ENCODE measurements around the gene ARHGAP24. TPM values are rescaled to one million over a fixed set of nuclear protein-coding genes. Genes with fewer than 3 reads are reported as not detected.
A peak's percentile ranks its signal among the peaks of the same experiment; 100 is the strongest.

ARHGAP24 gene
- 10 to 100 TPM; 17.8 to 65.2 (median 27.2) TPM for total RNA-seq

DNA sequence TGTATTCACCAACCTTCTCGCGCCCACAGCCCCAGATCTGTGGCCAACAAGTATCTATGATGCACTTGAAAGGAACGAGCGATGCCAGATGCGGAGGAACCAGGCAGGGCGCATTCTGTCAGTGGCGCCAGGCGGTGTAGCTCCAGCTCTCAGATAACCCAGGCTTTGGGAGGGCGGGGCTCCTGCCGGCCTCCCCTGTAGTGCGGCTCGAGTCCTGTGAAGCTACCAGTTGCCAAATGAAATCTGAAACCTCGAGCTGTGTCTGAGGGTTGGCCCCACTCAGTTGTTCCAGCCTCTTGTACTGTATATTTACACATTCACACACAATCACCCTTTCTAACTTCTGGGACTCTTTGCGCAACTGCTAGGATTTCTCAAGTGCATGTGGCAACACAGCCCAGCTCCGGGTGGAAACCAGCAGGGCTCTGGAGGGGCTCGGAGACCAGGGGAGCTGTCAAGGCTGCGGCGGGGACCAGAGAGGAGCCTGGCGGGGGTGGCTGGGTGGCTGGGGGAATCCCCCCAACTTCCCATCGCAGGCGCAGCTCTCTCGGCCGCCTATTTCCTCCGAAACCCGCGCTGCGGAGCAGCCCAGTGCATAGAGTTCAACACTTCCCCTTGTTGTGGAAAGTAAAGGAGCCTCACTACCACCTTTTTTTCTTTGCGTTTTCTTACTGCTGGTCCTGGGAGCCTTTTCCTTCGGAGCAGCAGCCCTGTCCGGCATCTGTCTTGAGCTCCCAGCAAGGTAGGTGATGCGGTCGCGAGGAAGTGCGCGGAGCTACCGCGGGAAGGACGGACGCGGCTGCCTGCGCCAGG, at the start of gene ARHGAP24:
Gene ARHGAP24 (plus strand): TSS at position 333 of the 813 bp plus-strand sequence.
- H3K36me3 ChIP-seq, result no peaks in the 10 kb centered on the region
- 2% methylated on average over 29 of the region's 41 CpGs for WGBS
- no peaks in the 10 kb centered on the region for H3K9me3 ChIP-seq
- TF ChIP-seq EP300 (IDR thresholded peaks at IDR 0.05) (no peak), POLR2A (IDR thresholded peaks at IDR 0.05) (peak; percentile 33 to 46), POLR2AphosphoS5 (IDR thresholded peaks at IDR 0.05) (peak in 2 of 3 donors; percentile 72 to 86)
- TF ChIP-seq, protein P1, sequence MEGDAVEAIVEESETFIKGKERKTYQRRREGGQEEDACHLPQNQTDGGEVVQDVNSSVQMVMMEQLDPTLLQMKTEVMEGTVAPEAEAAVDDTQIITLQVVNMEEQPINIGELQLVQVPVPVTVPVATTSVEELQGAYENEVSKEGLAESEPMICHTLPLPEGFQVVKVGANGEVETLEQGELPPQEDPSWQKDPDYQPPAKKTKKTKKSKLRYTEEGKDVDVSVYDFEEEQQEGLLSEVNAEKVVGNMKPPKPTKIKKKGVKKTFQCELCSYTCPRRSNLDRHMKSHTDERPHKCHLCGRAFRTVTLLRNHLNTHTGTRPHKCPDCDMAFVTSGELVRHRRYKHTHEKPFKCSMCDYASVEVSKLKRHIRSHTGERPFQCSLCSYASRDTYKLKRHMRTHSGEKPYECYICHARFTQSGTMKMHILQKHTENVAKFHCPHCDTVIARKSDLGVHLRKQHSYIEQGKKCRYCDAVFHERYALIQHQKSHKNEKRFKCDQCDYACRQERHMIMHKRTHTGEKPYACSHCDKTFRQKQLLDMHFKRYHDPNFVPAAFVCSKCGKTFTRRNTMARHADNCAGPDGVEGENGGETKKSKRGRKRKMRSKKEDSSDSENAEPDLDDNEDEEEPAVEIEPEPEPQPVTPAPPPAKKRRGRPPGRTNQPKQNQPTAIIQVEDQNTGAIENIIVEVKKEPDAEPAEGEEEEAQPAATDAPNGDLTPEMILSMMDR (IDR thresholded peaks at IDR 0.05), result no peak
- H3K4me3 ChIP-seq, result peak within 1 kb of the TSS; percentile 77
- DNase-seq (ENCODE audit: low spot score in 2 of 2), result peak; percentile 92
- H3K4me1 ChIP-seq, result peaks cover 11% of the 10 kb centered on the region
- peak within 1 kb of the TSS; percentile 86 for H3K27ac ChIP-seq
- H3K27me3 ChIP-seq, result no peaks in the 10 kb centered on the region

DNA sequence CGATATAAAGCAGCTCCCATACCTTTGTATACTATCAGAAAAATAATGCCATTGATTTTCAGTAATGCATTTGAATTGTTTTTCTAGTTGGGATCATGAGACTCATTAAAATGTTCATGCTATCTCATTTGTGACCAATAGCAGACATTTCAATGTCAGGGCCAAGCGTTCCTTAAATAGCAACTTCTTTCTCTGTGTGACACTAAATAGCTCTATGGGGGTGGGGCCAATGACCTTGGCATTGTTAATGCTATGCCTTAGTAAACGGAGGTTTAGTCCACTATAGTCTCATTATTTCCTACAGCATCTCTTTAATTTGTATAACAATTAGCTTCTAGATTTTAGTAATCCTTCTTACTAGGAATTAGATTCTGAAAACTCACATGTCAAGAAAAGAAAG, 48.6 kb upstream of the ARHGAP24 start:
- DNase-seq (ENCODE audit: low spot score in 2 of 2), result no peak
- 91% methylated on average over 3 of the region's 3 CpGs for WGBS
- Histone ChIP-seq H3K4me3 (no peak overlapping the region), H3K27me3 (no peaks in the 10 kb centered on the region), H3K36me3 (no peaks in the 10 kb centered on the region), H3K9me3 (no peaks in the 10 kb centered on the region), H3K27ac (no peak overlapping the region), H3K4me1 (no peaks in the 10 kb centered on the region)
- TF ChIP-seq POLR2A (IDR thresholded peaks at IDR 0.05) (no peak), EP300 (IDR thresholded peaks at IDR 0.05) (no peak), POLR2AphosphoS5 (IDR thresholded peaks at IDR 0.05) (no peak)
- TF ChIP-seq, protein P1 (IDR thresholded peaks at IDR 0.05), result no peak

DNA sequence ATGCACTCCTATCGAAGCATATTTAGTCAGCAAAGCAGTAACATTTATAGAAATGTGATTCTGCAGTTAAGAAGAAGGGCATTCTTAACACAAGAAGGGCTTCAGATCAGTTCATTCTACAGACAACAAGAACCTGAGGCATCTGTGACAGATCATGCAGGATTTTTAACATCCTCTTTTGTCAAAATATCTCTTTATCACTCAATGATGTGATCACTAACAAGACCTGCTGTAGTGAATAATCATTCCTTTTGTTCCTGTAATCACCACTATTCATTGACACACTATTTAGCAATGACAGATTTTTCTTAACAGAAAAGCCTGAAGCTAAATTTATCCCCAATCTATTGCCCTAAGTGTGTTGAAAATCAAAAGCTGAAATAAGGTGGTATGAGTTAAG, 47.8 kb upstream of the ARHGAP24 start:
- TF ChIP-seq EP300 (IDR thresholded peaks at IDR 0.05), result no peak
- WGBS, result 83% methylated on average over 1 of the region's 1 CpG
- H3K4me3 ChIP-seq, result no peak overlapping the region
- no peaks in the 10 kb centered on the region for H3K27me3 ChIP-seq
- H3K36me3 ChIP-seq, result no peaks in the 10 kb centered on the region
- DNase-seq (ENCODE audit: low spot score in 2 of 2), result no peak
- H3K9me3 ChIP-seq, result no peaks in the 10 kb centered on the region
- no peaks in the 10 kb centered on the region for H3K4me1 ChIP-seq
- H3K27ac ChIP-seq, result no peak overlapping the region

DNA sequence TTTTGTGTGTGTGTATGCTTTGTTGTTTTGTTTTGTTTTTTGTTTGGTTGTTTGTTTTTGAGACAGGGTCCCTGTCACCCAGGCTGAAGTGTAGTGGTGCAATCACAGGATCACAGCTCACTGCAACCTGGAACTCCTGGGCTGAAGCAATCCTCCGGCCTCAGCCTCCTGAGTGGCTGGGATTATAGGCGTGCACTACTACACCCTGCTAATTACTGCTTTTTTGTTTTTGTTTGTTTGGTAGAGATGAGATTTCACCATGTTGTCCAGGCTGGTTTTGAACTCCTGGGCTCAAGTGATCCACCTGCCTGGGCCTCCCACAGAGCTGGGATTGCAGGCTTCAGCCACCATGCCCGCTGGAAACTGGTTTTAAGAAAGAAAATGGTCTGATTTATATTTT, 44.7 kb upstream of the ARHGAP24 start:
- Histone ChIP-seq H3K4me3 (no peak overlapping the region), H3K4me1 (no peaks in the 10 kb centered on the region), H3K27ac (no peak overlapping the region), H3K36me3 (no peaks in the 10 kb centered on the region), H3K9me3 (no peaks in the 10 kb centered on the region), H3K27me3 (no peaks in the 10 kb centered on the region)
- TF ChIP-seq, protein P1 (IDR thresholded peaks at IDR 0.05), result no peak
- TF ChIP-seq EP300 (IDR thresholded peaks at IDR 0.05) (no peak), POLR2AphosphoS5 (IDR thresholded peaks at IDR 0.05) (no peak)
- 92% methylated on average over 3 of the region's 3 CpGs for WGBS
- no peak for DNase-seq (ENCODE audit: low spot score in 2 of 2)

DNA sequence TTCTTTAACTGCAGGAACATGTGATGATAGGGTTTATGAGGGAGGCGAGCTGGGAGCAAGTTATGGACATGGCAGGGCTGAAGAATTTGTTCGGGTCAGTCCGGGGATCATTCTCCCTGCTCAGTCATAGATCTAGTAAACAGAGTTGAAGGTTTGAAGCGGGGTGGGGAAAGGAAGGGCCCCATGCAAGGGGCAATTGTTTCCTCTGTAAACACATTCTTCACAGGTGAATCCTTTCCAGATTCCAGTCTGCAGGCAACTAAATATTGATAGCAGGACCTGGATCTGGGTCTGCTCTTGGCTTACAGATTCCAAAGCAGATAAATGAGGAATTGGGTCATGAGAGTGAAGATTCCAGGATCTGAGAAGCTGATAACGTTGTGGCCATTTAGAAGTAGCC, 44.3 kb upstream of the ARHGAP24 start:
- H3K36me3 ChIP-seq, result no peaks in the 10 kb centered on the region
- no peaks in the 10 kb centered on the region for H3K27me3 ChIP-seq
- H3K4me3 ChIP-seq, result no peak overlapping the region
- no peaks in the 10 kb centered on the region for H3K4me1 ChIP-seq
- WGBS, result 76% methylated on average over 5 of the region's 5 CpGs
- no peak overlapping the region for H3K27ac ChIP-seq
- TF ChIP-seq POLR2A (IDR thresholded peaks at IDR 0.05) (no peak), POLR2AphosphoS5 (IDR thresholded peaks at IDR 0.05) (no peak), EP300 (IDR thresholded peaks at IDR 0.05) (no peak)
- TF ChIP-seq, protein P1 (IDR thresholded peaks at IDR 0.05), result no peak
- no peak for DNase-seq (ENCODE audit: low spot score in 2 of 2)
- no peaks in the 10 kb centered on the region for H3K9me3 ChIP-seq
